T-helper 1 cell treated with Interleukin-12 subunit alpha and Interleukin-12 subunit beta and Interleukin-4 antibody, amounts not matched to agents 30 ng/mL and 1 ng/mL, for 36 hours (primary cell): ENCODE data around the gene CHRNB4. TPM values are rescaled to one million over a fixed set of nuclear protein-coding genes. Genes with fewer than 3 reads are reported as not detected.
"Not testable (repeated sequence)": the region's sequence is repeated elsewhere in the genome, so short reads cannot be mapped to it uniquely, and the experiment has no call there.

Experiments
- intact Hi-C: fragments of 100-400 bp; cut with micrococcal nuclease; formaldehyde crosslinking; loops from one replicate; pipeline ENCODE4 v1.15.1; 2024
- total RNA-seq: library from RNA; stranded (reverse); gene quantifications from 2 replicates; pipeline ENCODE4 v1.2.3, GENCODE V29; 2022

The CHRNB4 gene
- total RNA-seq, 1 donor from 2014 or later = not detected

- intact Hi-C loops = loop anchor here (1.0 to 2.0 kb wide), 3 partner anchors 91 to 567 kb away; no protein-coding TSS in a partner anchor
Observed at GRCh38 chr15:78618064-78618463, 22.9 kb downstream of the CHRNB4 start.

- intact Hi-C loops = no loop called here
Observed at GRCh38 chr15:78617516-78617915, 23.5 kb downstream of the CHRNB4 start.

DNA sequence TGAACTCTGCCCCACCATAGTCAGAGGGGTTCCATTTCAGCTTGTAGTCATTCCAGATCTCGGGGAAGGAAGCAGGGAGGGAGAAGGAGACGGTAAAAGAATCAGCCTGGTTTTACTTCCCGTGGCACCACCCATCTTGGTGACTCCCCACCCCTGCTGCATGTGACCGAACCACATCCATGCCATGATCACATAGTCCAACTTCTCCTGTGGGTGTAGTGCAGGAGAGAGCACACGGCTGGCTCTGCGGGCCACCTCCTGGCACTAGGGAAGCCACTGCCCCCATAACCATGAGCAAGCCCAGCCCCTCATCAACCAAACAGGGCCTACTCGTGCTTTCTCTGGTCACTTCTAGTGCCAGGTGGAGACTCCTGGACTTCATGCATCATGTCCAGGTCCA, 23.9 kb downstream of the CHRNB4 start:
- intact Hi-C loops = no loop called here

DNA sequence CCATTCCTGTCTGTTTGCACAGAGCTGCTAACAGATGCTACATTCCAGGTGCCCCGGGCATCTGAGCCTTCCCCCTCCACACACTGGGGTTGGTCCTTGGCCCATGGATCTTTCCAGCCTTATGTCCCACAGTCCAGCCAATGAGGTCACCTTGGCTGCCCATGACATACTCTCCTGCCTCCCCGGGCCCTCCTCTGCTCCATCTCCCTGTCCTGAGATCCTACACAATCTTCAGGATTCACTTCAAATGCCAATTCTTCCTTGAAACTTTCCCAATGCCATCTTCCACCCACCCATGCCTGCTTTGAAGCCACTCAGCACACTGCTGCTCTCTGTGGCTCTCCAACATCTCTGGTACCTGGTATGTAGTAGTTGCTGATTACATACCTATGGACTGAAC, 24.5 kb downstream of the CHRNB4 start:
- intact Hi-C loops = no loop called here

DNA sequence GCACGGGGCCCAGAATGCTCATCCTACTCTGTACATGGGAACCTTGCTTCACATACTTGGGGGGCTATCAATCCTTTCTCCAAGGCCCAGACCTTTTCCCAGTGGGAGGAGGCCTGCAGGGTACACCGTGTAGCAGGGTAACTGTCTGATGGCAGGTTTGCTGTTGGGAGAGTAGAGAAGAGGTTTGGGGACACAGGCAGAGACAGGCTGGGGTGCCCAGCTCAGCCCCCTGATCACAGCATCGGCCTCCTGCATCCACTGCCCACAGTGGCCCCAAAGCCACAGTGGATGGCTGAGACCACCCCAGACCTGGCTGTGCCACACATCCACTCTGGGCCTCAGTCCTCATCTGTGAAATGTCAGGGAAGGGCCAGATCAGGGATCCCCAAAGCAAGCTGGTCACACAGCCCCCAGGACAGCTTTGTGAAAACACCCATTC, 25.8 kb downstream of the CHRNB4 start:
- intact Hi-C loops = no loop called here

DNA sequence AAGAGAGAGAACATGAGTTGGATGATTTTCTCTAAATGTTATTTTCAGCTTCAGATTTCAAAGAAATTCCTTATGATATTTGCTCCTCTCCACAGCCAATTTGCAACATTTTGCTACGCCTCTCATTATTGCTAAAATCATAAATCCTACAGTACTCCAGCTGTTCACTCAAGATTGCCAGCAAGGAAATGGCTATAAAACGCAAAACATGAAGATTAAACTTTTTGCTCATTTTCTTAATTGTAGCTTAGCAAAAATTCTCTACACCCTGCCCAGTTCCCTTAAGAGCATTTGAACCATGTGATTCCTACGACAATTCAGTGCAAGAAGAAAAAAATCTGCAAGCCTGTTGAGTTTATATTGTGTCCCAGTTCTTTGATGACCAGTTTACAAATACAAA, 27.0 kb downstream of the CHRNB4 start:
- intact Hi-C loops = no loop called here

DNA sequence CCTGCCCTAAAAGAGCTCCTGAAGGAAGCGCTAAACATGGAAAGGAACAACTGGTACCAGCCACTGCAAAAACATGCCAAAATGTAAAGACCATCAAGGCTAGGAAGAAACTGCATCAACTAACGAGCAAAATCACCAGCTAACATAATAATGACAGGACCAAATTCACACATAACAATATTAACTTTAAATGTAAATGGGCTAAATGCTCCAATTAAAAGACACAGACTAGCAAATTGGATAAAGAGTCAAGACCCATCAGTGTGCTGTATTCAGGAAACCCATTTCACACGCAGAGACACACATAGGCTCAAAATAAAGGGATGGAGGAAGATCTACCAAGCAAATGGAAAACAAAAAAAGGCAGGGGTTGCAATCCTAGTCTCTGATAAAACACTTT, 31.5 kb downstream of the CHRNB4 start:
- intact Hi-C loops = not testable (repeated sequence)

- intact Hi-C loops = no loop called here
Observed at GRCh38 chr15:78605680-78606079, 35.3 kb downstream of the CHRNB4 start.

DNA sequence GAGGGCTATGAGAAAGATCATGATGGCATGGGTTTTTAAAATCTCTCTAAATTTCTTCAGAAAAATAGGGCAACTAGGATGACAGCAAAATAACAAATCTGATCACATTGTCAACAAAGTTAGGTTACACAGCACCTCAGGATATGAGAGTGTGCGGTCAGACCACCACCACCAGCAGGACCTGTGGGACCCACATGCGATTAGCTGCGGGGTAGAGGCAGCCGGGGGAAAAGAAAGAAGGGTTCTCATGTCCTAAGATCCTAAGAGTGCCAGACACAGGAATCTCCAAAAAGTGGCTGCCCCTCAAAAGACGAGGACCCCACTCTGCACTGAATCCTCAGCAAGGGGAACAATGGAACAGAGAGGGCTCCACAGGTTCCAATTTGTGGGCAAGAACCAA, 35.8 kb downstream of the CHRNB4 start:
- intact Hi-C loops = no loop called here

DNA sequence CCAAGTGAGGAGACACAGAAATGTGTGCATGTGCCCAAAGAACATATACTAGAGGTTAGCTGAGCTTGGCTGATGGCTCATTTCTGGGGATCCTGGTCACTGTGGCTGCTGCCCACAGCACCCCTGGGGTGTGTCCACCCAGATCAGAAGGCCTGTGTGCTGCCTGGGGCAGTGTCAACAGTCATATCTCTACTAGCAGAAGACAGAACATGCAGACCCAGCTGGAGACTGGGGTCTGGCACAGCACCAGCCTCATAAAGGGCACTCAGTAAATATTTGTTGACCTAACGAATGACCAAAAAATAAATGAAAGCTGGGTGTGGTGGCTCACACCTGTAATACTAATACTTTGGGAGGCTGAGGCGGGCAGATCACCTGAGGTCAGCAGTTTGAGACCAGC, 36.6 kb downstream of the CHRNB4 start:
- intact Hi-C loops = no loop called here

DNA sequence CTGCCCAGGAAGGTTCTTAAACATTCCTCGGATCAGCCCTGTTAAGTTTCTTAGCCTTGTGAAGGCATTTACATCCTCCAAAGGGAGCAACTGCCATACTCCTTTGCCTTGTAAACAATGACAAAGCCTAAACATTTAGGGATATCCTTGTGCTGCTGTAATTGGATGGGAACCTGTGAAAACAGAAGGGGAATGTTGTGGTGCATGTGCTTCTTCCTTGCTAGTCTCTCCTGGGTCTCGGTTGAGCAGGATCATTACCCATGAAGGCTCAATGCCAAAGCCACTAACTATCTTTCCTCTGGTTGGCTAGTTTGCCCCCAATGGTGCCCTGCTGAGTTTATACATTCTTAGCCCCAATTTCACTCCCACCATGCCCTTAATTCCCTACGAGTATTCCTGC, 37.5 kb downstream of the CHRNB4 start:
- intact Hi-C loops = no loop called here

DNA sequence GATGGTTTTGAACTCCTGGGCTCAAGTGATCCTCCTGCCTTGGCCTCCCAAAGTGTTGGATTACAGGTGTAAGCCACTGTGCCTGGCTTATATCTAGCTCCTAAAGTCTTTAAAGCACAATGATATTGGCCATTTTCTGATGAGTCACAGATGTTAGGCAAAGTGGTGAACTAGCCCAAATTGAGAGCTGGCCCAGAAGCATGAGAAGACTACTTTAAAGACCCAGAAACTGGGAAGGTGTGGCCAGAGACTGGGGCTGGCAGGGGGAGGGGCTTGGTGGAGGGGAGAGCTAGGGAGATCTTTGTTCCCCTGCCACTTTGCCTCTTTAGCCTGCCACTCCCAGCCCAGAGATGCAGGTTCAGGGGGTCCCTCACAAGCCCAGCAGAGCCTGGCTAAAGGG, 41.8 kb downstream of the CHRNB4 start:
- intact Hi-C loops = no loop called here

DNA sequence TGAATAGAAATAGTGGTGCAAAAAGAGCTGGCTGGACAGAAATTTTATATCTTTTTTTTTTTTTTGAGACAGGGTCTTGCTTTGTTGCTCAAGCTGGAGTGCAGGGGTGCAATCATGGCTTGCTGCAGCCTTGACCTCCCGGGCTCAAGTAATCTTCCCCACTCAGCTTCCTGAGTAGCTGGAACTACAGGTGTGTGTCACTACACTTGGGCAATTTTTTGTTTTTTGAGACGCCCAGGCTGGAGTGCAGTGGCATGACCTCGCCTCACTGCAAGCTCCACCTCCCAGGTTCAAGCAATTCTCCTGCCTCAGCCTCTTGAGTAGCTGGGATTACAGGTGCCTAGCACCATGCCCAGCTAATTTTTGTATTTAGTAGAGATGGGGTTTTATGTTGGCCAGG, 42.7 kb downstream of the CHRNB4 start:
- intact Hi-C loops = no loop called here

DNA sequence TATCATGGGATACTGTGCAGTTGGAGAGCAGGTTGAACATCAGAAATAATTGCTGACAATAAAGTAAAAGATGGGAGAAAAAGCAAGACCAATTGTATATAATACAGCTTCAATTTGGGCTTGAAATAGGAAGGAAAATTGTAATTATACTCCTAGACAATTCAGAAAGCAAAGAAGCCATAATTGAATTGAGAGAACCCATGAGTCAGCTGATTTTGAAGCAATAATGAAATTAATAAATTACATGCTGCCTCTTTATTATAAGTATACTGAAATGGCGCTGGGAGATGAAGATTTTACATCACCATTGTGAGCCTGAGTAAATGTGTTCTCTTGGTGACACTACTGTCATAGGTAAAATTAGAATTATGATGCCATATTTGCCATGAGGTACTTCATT, 43.4 kb downstream of the CHRNB4 start:
- intact Hi-C loops = no loop called here

DNA sequence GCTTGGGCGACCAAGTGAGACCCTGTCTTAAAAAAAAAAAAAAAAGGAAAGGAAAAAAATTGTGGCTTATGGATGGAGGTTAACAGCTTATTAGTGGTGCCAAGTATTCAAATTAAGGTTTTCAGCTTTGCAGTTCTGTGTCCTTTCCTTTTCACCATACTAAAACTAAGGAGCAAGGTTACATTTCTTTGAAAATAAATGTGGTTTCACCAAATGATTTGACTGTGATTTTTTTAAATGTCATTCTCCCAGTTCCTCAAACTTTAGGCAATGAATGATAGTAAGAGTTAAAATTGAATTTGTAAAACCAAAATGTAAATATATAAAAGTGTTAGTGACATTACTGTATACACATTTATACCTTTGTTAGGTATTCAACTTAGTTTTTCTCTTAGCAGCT, 66.1 kb downstream of the CHRNB4 start:
- intact Hi-C loops = no loop called here

Other genes with a start within 250 kb of the CHRNB4 start
- gene IREB2, start 203.0 kb downstream of the CHRNB4 start, total RNA-seq = 73.4 and 80.5 TPM in 2 replicates
- gene HYKK, start 133.6 kb downstream of the CHRNB4 start, total RNA-seq = 3.4 and 3.8 TPM in 2 replicates
- gene PSMA4, start 100.8 kb downstream of the CHRNB4 start, total RNA-seq = 288 and 289 TPM in 2 replicates
- 2.7 and 3.2 TPM in 2 replicates for gene CHRNA5, start 75.7 kb downstream of the CHRNB4 start, total RNA-seq
- not detected in 2 replicates for gene CHRNA3, start 20.2 kb downstream of the CHRNB4 start, total RNA-seq
- 0.15 and 0.32 TPM in 2 replicates for gene ADAMTS7, start 170.3 kb upstream of the CHRNB4 start, total RNA-seq
- 240 and 262 TPM in 2 replicates for gene MORF4L1, start 231.7 kb upstream of the CHRNB4 start, total RNA-seq